HTR-8/SVneo (cell line): ENCODE measurements around the gene FAM227B.
"Not testable (repeated sequence)": the region's sequence is repeated elsewhere in the genome, so short reads cannot be mapped to it uniquely, and the experiment has no call there.

Experiments
- DNase-seq: peaks from one replicate; pipeline ENCODE4 v3.0.0; 2011; ENCODE audit warnings: low spot score, mixed read lengths; ENCODE audit not compliant: insufficient read length
- FAIRE-seq: peaks from 2 replicates; lab custom pipeline; 2011; peaks lifted over from hg19 to GRCh38; lab: Jason Lieb, UNC

Gene FAM227B

DNA sequence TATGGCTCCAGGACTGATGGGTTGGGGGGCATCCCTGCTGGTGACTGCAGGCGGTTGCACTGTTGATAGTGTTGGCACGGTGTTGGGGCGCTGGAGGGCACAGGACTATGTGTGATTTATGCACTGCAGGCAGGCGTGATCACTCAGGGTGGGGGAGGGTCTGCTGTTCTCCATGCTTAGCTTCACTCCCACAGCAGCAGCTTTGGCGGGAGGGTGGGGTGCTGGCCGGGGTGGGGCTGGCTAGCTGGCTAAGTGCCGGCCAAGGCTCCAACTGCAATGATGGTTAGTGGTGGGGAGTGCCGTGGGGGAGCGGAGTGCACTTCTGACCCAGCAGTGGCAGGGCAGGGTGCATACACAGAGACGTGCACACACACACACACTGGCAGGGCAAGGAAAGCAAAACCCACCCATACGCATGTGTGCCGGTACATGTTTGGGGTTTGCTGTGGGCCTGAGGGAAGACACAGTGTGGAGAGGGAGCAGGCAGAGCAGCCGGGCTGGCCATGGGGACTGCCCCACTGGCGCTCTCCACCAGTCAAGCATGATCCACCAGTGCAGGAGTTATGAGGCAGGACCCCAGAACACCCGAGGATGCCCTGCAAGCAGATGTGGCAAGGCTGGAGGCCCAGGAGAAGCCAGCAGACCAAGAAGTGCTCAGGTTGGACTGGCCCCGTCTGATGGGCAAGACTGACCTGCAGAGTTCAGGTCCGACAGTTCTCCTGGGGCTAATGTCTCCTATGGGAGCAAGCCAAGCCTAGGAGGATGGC is 214.1 kb downstream of the FAM227B start:
- no peak for DNase-seq
- no peak for FAIRE-seq

DNA sequence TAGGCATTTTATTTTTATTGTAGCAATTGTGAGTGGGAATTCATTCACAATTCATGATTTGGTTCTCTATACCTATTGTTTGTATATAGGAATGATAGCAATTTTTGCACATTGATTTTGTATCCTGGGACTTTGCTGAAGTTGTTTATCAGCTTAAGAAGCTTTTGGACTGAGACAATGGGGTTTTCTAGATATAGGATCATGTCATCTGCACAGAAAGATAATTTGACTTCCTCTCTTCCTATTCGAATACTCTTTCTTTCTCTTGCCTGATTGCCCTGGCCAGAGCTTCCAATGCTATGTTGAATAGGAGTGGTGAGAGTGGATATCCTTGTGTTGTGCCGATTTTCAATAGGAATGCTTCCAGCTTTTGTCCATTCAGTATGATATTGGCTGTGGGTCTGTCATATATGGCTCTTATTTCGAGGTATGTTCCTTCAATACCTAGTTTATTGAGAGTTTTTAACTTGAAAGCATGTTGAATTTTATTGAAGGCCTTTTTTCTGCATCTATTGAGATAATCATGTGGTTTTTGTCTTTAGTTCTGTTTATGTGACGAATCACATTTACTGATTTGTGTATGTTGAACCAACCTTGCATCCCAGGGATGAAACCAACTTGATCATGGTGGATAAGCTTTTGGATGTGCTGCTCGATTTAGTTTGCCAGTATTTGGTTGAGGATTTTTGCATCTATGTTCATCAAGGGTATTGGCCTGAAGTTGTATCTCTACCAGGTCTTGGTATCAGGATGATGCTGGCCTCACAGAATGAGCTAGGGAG is 217.9 kb downstream of the FAM227B start:
- DNase-seq, FAIRE-seq: not testable (repeated sequence)

DNA sequence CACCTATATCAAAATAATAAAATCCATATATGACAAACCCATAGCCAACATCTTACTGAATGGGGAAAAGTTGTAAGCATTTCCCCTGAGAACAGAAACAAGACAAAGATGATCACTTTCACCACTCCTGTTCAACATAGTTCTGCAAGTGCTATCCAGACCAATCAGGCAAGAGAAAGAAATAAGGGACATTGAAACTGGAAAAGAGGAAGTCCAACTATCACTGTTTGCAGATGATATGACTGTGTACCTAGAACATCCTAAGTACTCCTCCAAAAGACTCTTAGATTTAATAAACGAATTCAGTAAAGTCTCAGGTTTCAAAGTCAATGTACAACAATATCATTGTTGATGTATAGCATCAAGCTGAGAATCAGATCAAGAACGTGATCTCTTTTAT is 233.1 kb downstream of the FAM227B start:
- FAIRE-seq (no peak), DNase-seq (no peak)

DNA sequence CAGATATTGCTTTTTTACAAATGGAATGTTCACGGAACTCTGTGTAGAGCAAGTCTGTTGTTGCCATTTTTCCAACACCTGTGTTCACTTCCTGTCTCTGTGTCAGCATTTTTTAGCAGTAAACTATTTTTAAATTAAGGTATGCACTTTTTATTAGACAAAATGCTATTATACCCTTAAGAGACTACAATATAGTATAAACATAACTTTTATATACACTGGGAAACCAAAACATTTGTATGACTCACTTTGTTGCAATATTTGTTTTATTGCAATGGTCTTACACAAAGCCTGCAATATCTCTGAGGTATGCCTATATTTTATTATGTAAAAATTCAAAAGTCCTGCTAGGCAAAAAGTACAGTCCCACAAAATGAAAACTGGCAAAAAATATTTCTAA is 237.4 kb downstream of the FAM227B start:
- no peak for FAIRE-seq
- no peak for DNase-seq

DNA sequence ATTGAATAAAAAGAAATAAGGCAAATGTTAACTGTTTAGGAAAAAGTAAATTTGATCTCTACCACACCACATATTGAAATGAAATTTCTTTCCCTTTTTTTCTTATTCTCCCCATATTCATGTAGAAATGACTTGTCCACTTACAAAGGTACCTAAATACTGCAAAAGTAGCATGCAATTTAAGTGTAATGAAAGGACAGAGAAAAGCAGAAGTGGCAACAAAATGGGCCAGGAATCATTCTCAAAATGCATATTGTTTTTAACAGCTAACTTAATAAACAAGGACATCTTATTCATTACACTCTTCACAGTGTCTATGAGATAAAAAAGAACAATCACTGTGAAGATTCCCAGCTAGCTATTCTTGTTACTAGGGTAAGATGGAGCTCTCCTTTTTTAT is 238.2 kb downstream of the FAM227B start:
- FAIRE-seq (no peak), DNase-seq (no peak)

DNA sequence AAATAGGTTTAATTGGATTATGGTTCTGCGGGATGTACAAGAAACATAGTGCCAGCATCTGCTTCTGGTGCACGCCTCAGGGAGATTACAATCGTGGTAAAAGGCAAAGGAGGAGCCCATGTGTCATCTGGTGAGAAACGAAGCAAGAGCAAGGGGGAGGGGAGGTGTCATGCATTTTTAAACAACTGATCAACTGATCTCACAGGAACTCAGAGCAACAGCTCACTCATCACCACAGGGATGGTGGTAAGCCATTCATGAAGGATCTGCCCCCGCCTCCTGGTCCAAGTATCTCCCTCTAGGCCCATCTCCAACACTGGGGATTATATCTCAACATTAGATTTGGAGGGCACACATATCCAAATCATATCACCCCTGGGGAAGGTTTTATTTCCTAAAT is 239.7 kb downstream of the FAM227B start:
- no peak for DNase-seq
- FAIRE-seq = no peak

DNA sequence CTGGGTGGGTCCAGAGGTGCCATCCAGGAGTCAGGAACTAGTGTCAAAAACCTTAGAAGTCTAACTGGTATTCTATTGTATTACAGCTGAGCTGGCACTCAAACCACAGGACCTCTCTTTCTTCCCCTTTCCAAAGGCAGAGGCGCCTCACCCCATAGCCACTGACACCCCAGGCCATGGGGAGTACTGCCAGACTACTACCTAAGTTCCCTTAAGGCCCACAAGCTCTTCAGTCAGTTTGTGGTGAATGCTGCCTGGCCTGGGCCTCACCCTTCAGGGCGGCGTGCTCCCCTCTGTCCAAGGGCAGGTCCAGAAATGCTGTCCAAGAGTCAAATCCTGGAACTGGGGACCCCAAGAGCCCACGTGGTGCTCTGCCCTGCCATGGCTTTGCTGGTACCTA is 240.6 kb downstream of the FAM227B start:
- no peak for DNase-seq
- FAIRE-seq = no peak

DNA sequence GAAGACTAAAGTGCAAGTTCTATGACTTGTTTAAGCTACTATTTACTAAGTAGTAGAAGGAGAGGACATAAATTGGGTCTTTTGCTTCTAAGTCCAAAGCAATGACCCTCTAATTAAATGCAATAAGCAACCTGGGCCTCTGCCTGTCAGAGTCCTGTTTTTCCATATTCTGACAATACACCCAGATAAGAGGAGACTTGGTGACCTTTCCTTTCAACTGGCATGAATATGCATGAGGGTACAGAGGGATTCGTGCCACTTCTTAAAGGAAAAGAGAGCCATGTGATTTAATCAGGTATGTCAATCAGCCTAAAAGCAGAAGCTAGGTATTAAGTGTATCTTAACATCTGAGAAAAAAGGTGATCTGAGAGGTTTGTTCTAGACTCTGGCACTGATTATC is 248.3 kb downstream of the FAM227B start:
- no peak for DNase-seq
- no peak for FAIRE-seq

DNA sequence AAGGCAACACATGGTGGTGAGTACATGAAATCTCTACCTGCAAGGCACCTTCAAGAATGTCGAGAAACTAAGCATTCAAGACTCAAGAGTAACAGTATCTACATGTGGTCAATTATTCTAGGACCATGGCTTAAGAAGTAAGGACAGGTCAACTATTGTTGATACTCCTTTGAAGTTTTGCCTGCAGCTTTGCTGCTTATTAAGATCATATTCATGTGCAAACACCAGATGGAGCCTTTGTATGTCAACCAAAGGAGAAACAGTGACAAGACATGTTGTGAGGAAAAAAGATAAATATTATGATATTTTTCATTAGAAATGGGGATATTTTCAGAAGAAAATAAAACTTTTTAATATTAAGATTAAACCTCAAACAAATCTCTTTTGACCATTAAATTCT is 249.8 kb downstream of the FAM227B start:
- FAIRE-seq (no peak), DNase-seq (no peak)

DNA sequence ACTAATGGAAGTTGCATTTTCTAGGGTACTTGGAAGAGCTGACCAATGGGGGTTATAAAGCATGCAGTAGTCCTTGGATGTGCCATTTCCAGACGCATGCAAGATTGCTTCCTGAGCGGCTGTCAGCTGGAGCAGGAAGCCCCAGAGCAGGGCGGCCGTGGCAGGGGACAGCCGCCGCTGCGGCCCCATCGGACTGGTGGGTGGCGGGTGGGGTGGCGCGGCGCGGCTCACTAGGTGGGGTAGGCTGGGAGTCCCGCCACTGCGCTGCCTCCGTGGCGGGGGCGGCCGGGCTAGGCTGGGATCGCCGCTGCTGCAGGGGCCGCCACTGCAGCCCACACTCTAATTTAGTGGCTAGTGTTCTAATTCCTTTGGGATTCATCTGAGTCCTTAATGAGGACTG is 254.1 kb downstream of the FAM227B start:
- DNase-seq (no peak), FAIRE-seq (no peak)

DNA sequence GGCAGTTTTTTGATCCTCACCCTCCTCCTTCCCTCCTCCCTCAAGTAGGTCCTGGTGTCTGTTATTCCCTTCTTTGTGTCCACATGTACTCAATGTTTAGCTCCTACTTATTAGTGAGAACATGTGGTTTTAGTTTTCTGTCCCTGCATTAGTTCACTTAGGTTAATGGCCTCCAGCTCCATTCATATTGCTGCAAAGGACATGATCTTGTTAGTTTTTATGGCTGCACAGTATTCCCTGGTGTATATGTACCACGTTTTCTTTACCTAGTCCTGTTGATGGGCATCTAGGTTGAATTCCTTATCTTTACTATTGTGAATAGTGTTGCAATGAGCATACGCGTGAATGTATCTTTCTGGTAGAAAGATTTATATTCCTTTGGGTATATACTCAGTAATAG is 259.2 kb downstream of the FAM227B start:
- FAIRE-seq = no peak

DNA sequence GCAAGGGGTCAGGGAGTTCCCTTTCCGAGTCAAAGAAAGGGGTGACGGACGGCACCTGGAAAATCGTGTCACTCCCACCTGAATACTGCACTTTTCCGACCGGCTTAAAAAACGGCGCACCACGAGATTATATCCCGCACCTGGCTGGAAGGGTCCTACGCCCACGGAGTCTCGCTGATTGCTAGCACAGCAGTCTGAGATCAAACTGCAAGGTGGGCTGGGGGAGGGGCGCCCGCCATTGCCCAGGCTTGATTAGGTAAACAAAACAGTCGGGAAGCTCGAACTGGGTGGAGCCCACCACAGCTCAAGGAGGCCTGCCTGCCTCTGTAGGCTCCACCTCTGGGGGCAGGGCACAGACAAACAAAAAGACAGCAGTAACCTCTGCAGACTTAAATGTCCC is 266.2 kb downstream of the FAM227B start:
- not testable (repeated sequence) for DNase-seq, FAIRE-seq

More for the DNA sequence above, 259.2 kb downstream of the FAM227B start:
- no peak for DNase-seq

DNA sequence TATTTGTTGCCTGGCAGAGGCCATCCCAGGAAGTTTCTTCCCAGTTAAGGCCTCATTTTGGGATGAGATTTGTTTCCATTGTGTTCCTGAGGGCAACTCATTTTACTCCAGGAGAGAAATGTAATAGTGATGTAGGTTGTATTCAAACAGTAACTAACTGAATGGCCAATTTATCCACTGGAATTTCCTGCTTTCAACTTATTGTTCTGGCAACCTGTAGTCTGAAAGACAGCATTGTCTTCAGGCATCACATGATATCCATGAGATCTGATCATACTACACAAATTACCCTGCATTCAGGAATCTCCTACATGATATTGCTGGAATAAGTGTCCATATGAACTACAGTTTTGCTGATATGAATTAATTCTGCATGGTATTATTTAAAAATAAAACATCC is 277.1 kb downstream of the FAM227B start:
- DNase-seq (no peak), FAIRE-seq (no peak)

DNA sequence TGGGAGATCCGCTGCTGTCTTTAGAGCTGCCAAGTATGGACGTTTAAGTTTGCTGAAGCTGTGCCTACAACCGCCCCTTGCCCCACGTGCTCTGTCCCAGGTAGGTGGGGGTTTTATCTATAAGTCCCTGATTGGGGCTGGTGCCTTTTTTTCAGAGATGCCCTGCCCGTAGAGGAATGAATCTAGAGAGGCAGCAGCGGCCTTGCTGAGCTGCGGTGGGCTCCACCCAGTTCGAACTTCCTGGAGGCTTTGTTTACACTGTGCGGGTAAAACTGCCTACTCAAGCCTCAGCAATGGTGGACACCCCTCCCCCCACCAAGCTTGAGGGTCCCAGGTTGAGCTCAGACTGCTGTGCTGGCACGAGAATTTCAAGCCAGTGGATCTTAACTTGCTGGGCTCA is 281.0 kb downstream of the FAM227B start:
- DNase-seq (no peak), FAIRE-seq (no peak)

DNA sequence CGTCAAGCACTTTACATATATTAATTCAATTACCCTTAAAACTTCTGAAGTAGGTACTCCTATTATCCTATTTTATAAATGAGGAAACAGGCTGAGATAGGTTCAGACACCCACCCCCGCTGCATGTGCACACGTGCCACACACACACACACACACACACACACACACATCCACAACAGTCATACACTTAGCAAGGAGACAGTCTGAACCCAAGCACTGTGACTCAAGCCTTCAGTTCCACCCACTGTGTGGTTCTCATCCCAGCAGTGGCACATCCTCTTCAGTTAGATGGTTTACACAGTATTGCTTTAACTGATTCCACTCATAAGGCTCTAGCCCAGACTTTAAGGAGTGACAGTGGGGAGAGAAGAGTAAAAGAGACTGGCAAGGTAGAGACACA is 288.7 kb downstream of the FAM227B start:
- no peak for FAIRE-seq
- no peak for DNase-seq

DNA sequence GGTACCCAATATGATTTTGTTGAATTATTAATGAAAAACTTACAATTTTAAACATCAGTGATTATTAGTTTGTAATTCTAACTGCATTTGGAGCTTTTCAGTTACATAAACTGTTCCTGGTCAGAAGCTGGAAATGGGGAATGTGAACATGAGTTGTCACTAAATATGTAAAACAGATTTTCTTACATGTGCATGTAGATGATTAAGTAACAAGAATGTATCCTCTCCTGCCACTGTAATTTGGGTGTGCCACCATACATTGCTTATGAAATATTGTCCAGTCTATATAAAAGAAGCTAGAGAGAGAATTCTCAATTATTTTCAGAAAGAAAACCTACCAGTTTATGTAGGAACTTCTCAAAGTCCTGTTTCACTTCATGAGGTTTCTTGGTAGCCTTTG is 289.2 kb downstream of the FAM227B start:
- DNase-seq = no peak
- no peak for FAIRE-seq

DNA sequence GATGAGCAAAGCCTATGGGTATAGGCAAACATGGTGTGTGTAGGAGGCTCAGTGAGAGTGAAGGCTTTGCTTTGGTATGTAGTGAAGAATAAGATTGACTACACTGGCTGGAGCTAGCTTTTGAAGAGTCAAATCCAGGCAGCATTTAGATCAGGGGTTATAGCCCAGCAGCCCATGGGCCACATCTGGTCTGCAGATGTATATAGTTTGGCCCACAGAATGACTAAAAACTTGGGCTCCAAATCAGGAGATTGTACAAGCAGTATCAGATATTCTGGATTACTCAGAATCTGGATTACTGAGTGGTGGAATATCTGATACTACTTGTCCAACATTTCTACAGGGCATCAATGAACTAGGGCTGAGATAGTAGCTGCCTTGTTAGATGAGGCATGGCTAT is 290.5 kb downstream of the FAM227B start:
- DNase-seq (no peak), FAIRE-seq (no peak)

DNA sequence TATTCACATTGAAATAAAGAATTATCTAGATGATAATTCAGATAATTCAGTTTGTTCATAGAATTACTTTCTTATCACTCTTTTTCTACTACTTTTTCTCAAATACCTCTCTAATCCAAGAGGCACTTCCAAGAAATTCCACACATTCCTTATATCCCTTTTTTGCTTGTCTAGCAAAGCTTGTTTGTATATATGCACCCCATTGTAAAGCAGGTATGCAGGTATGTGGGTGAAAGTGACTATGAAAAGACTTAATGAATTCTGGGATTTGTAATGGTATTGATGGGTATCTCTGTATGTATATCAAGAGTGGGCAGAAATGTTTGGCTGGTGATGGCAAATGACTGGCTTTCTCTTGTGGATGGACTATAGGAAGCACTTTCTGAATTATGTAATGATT is 291.7 kb downstream of the FAM227B start:
- FAIRE-seq (no peak), DNase-seq (no peak)

DNA sequence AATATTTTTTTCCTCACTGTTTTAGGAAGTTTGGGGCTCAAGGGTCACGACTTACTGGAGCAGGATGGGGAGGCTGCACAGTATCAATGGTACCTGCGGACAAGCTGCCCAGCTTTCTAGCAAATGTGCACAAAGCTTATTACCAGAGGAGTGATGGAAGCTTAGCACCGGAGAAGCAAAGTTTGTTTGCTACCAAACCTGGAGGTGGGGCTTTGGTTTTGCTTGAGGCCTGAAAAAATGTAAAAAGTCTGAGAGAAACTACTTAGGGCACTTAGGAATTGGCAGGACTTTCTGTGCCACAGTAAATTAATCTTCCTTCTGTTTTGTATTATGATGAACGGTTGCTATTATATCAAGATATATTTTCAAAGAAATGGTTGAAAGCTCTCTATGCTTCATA is 292.7 kb downstream of the FAM227B start:
- FAIRE-seq = no peak
- no peak for DNase-seq

DNA sequence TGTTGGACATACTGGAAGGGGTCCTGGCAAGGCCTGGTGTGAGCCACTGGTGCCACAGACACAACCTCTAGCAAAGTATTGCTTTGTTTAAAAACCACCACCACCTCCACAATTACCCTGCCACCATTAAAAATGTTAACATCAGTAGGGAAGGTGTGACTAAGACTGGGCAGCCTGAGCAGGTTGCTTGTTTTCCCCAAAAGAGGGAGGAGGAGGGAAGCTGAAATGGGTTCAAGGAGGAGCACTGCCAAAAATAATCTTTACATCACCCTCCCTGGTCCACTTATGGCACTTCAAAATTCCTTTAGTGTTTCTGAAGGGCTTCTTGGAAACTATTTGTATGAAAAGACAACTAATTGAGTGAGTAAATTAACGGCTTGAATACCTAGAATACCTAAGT is 297.4 kb downstream of the FAM227B start:
- DNase-seq = no peak
- no peak for FAIRE-seq

DNA sequence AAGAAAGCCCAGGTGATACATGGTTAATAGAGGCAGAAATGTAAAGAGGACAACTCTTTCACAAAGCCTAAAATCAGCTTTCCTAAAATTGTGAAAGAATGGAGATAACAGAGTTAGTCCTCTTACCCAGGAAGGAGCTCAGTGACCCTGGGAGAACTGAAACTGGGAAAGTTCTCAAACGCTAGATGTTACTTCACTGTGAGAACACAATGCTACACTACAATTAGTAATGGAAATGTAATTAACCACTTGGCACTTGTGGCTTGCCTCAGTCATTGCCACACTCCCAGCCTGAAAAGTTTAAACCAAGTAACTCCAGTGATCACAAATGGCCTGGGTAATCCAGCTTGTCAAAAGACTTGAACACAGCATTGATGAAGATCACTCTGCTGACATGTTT is 300.3 kb downstream of the FAM227B start:
- no peak for DNase-seq
- no peak for FAIRE-seq

DNA sequence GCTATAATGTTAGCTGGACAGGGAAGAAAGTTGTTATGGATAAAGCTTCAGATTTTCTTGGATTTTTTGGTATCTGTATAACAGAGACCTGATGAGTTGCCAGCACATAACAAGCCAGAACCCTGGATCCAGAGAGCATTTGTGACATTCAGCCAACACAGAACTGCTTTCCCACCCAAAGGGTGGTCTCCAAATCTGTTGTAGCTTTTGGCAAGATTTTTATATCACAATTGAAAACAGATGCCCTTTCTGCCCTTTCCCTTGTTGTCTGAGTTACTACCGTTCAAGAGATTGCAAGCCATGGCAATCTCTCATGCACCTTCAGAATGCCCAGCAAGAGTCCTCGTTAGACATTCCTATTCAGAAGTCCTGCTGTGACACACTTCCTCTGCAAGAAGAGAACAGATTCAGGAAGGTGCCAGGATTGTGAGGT is 305.2 kb downstream of the FAM227B start:
- FAIRE-seq (no peak), DNase-seq (no peak)
